T-helper 2 cell (primary cell): Measurements from ENCODE around the gene TCP1.
"Not testable (repeated sequence)": the region's sequence is repeated elsewhere in the genome, so short reads cannot be mapped to it uniquely, and the experiment has no call there.

ENCODE experiments used
- DNase-seq, 5 experiments: peaks; one replicate each; pipeline versions ENCODE4 v3.0.0 to v3.0.0-alpha.2; 2012 to 2022

Gene TCP1

DNA sequence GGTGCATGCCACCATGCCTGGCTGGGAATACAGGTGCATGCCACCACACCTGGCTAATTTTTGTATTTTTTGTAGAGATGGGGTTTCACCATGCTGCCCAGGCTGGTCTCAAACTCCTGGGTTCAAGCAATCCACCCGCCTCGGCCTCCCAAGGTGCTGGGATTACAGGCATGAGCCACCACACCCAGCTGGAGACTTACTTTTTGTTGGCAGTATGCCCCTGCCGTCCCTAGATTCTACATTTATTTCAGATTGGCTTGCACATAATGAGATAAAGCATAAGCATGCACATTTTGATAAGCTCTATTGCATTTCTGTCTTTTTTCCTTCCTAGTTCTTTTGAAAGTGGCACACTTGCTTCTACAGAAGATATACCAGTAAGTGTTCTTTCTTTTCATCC, 27.4 kb upstream of the TCP1 start:
- DNase-seq: not testable (repeated sequence)

DNA sequence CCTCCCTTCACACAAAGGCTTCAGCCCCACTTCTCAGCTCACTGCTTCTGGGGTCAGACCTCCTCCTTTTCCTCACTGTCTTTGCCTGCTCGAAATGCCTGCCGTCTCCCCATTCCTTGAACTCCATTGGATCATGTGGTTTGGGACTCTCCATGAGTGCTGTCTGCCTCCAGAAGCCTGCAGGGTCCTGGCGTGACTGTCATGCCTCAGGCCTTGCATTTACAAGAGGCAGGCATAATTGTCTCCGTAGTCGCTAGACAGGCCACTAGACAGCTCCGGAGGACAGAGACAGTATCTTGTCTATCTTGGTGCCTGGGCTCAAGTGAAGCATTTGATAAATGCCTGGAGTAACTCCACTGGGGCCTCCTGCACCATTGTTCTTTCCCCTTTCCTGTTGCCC, 26.0 kb upstream of the TCP1 start:
- no peak for DNase-seq

DNA sequence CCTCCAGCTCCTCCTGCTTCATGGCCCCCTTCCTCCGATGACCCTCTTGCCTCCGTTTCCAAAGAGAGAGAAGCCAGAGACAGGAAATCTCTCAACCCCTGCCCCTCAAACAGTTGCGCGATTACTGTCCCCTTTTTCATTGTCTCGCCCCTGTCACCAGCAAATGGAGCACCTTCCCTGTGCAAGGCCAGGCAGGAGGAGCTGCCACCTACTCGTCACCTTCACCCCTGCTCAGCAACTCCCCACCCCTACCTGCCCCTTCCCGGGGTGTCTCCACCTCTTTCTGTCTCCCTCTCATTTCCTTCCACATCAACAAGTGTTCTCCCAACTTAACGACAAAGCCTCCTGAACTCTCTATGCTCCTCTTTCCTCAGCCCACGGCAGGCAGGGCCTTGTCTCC, 24.4 kb upstream of the TCP1 start:
- no peak for DNase-seq

DNA sequence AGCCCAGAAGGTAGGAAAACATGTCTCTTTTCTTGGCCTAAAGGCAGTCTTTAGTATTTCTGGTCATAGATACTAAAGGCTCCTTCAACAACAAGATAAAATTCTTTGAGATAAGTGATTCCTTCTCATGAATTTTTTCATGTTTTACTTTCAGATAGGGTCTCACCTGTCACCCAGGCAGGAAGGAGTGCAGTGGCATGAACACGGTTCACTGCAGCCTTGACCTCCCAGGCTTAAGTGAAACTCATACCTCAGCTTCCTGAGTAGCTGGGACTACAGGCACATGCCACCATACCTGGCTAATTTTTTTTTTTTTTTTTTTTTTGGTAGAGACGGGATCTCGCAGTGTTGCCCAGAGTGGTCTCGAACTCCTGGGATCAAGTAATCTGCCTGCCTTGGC, 19.7 kb upstream of the TCP1 start:
- DNase-seq: no peak

DNA sequence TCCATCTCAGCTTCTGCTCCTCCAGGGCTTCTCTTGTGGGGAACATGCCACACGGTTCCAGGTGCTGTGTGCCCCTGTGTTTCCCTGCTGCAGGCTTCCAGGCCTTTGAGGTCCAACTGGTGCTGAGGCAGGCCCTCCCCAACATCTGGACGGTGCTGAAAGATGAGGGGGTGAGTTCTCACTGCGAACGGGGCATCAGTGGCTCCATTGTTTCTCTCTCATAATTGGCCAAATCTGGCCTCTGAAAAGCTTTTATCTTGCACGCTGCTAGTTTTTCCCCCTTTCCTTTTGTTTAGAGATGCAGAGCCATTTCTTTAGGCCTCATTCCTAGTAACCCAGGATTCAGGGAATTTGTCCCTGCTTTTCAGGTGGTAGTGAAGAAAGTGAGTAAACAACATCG, 19.2 kb upstream of the TCP1 start:
- no peak for DNase-seq

DNA sequence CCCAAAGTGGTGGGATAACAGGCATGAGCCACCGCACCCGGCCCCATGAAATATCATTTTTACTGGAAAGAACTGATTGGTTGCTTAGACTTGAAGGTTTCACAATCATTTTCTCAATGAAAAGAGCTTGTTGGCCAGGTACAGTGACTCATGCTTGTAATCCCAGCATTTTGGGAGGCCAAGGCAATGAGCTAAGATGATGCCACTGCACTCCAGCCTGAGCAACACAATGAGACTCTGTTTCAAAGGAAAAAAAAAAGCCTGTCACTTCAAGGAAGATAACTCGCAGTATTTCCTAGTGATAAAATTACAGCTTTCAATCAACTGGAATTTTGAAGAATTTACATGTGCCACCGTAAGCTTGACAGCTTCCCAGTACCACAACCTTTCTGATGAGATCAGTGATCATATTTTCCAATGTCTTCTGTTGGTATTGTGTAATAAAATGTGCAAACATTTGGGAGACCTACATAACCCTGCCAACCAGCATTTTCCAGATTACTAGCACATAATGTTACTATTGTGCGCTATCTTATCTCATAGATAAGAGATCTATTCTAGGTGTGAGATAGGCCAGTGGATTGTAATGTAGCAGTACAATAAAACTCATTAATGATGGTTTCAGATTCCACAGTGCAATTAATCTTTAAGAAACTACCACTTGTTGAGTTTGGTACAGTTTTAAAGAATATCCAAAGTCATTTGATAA, 17.9 kb upstream of the TCP1 start:
- DNase-seq: no peak

DNA sequence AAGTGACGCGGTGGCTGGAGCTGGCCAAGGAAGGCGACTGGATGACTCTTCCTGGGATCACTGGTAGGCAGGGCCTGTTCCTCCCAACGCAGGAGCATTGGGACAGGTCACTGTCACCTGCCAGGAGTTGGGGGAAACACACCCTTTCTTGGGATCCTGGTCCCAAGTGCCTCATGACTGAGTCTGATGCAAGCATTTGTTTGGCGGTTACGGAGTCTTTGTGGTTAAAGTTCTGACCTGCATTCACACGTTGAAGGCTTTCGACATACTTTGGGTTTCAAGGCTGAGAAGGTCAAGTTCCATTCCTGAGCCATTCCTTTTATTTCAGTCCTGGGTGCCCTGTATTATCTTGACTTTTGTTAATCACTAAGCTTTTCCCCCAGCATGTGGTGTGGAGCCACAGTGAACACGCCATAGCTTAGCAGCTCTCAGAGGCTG, 16.6 kb upstream of the TCP1 start:
- no peak for DNase-seq

DNA sequence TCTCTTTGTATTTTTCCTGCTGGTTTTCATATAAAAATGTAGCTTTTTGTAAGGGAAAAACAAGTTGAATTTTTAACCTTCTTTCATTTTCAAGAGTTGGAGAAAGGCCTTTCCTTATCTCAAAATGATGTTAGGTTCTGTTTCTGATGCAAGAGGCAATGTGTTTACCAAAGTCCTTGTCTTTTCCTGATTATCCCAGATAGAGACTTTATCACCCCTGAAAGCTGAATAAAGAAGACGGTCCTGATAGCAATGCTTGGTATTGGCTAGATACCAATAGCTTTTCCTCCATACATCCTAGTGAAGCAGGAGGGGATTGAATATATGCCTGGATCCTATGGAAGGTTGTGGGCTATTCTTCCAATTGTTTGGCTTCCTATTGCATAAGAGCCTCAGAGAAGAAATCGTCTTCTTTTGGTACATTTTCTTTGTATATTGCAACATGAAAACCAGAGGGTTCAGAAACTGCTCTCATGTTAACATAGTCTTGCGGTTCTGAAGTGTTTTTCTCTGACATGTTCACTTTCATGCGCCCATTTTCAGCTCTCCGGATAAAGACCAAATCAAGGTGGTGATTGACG, 16.1 kb upstream of the TCP1 start:
- DNase-seq: no peak

DNA sequence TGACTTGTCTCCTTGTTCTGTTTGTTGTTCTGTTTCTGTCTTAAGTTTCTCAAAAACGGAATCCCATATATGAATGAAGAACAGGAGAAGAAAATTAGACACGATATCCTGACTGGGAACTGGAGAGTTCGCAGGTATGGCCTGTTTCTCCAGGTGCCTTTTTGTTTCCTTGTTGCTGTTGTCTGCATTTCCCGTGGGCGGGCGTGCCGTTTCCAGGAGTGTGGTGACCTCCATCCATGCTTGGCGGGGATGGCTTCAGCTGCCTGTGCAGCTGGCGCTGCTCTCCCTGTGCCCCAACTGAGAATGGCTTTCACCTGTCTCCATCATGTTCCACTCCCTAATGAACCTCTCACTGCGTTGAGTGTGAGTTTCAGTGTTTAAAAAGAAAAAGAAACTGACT, 15.1 kb upstream of the TCP1 start:
- no peak for DNase-seq

DNA sequence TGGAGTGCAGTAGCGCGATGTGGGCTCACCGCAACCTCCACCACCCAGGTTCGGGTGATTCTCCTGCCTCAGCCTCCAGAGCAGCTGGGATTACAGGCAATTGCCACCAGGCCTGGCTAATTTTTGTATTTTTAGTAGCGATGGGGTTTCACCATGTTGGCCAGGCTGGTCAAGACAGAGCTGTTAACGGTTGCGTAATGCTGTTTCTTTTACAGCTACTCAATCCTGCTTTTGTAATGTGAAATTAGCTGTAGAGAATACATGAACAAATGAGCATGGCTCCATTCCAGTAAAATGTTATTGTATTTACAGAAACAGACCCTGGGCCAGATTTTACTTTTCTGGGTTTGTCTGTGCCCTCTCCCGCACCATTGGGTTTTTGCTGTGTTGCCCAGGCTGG, 12.5 kb upstream of the TCP1 start:
- DNase-seq: no peak

DNA sequence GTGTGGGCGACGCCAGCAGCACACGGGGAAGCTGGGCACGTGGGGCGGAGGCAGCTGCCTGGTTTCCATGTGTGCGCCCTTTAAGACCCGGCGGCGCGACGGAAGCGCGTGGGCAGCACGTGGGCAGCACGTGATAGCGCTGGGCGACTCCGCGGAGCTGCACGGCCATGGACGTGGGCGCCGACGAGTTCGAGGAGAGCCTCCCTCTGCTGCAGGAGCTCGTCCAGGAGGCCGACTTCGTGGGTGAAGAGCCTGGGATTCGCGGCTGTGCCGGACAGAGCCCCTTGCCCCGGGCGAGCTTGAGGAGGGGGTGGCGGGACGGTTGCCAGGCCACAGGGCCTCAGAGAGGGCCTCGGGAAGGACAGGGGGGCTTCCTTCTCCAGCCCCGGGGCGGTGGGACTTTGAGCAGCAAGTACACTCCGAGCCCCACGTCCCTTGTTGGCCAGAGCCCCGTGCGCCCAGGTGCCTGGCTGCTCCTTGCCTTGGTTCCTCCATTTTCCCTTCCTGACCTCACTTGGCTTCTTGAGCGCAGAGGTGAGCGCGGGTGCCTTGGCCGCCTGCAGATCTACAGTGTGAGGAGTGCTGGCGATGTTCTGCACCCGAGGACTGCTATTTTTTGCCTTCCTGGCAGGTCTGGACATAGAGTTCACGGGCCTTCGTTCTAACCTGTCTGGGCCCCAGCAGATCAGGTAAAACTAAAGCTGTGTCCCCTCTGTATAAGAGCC, 10.9 kb upstream of the TCP1 start, which contains the start of gene PNLDC1:
Gene PNLDC1 (plus strand): TSS at position 136 of the 725 bp plus-strand sequence. CDS start 32 bp downstream, at position 168.
- no peak for DNase-seq

DNA sequence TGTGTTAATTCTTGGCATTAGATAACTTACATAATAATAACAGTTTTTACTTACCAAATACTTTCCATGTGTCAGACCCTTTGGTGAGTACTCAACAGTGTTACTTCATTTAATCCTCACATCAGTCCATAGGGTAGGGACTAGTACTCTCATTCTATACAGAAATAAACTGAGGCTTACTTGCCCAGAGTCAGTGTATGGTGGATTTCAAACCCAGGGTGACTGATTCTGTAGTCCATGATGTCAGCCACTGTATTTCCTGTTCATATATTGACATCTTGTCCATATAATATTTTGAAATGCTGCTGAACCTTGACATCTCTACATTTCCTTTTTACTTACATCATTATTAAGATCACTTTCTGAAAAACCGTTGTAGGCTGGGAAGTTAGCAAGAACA, 8.2 kb upstream of the TCP1 start:
- no peak for DNase-seq

DNA sequence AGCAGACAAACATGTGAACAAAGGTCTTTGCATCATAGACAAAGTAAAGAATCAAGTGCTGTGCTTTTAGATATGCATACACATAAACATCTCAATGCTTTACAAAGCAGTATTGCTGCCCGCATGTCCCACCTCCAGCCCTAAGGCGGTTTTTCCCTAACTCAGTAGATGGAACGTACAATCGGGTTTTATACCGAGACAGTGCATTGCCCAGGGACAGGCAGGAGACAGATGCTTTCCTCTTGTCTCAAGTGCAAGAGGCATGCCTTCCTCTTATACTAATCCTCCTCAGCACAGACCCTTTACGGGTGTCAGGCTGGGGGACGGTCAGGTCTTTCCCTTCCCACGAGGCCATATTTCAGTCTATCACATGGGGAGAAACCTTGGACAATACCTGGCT, 5.6 kb upstream of the TCP1 start:
- DNase-seq: not testable (repeated sequence)

DNA sequence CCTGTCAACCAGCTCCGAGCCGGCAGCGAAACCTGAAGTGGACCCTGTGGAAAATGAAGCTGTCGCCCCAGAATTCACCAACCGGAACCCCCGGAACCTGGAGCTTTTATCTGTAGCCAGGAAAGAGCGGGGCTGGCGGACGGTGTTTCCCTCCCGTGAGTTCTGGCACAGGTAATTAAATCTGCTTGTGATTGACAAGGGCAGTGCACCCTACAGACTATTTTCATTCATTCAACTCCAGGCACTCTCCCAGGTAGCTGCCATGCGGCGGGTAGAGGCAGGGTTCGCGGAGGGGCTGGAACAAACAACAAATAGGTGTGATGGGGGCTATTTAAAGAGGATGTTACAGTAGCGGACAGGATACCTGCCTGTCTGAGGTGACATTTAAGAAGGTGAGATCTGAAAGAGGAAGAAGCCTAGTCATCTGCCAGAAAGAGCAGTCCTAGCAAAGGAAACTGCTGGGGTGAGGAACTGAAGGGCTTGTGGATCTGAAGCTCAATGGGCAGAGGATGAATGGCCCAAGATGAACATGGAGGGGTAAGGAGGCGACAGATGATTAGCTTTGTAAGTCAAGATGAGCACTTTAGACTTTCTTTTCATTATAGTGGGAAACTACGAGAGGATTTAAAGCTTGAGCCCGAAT, 1.7 kb upstream of the TCP1 start:
- DNase-seq: peak in 1 of 5 experiments; percentile 10

DNA sequence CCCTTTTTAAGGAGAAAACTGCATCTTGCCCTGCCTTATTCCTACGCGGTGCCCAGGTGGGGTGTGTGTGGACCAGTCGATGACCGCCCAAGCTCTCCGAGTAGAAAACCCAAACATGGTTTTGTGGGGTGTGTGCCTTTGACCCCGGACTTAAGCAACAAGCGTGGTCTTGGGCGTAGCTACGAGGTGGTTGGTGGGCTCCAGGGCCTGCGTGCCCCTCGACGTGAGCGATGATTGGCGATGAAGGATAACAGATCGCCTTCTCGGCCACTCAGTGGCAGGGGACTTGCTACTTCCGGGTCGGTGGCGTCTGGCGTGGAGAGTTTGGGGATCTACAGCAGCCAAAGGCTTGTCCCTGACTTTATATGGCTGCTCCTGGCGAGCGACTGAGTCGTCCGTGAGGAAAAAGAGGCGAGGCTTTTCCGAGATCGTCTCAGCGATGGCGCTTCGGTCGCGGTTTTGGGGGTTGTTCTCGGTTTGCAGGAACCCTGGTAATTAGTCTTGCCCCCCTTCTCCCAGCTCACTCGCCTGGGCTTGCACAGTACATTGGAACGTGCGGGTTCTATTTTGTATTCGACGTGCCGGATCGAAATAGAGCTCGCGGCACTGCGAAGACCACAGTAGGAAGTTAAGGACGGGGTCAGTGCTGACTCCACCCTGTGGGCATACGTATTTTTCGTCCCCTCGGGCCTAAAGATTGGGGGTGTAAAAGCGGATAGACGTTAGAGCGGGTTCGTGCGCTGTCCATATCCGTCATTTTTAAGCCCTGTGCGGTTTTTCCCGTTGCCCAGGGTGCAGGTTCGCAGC, 950 bp upstream of the TCP1 start, which contains the start of gene MRPL18:
Gene MRPL18 (plus strand): TSS at position 319 of the 807 bp plus-strand sequence. CDS start 121 bp downstream, at position 440.
- DNase-seq: peak; percentile 63 to 99 (median 83)

DNA sequence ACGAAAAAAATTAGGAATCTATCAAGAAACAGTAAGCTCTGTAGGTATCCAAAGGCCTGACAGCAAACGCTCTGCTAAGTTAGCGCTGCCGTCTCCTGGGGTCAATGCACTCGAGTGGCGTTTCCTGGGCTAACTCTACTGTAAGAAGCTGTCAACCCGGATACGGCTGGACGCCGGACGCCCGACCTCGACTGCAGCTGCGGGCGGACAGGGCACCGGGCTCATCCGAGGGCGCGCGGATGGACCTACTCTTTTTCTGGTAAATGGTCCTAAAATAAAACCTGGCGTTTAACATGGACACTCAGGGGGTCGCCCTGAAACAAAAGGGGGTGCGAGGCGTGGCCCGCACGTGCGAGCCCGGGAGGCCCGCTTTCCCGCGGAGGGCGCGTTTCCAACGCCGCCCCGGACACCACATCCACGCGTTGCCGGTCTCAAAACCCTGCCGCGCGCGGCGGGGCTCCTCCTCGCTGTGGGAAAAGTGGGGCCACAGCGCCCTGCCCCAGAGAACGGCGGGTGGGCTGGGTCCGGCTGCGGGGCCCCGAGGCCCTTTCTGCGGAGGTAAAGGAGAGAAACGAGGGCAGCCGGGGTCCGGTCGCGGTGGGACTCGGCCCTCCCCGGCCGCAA, 537 bp downstream of the TCP1 start:
- DNase-seq: peak in 3 of 5 experiments; percentile 16 to 31 (median 19)

DNA sequence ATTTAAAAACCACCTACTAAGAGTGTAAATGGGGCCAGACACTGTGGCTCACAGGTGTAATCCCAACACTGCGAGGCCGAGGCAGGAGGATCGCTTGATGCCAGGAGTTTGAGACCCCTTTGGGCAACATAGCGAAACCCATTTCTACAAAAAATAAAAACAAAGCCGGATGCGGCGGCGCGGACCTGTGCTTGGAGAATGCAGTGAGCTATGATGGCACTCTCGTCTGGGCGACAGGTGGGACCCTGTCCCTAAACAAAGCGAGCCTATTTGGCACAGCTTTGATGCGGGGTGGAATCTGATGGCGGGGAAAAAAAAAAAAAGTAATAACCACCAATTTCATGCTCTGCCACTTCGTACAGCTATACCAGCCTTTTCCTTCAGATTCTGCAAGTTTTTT, 1.1 kb downstream of the TCP1 start:
- DNase-seq: peak in 2 of 5 experiments; percentile 3 to 54

DNA sequence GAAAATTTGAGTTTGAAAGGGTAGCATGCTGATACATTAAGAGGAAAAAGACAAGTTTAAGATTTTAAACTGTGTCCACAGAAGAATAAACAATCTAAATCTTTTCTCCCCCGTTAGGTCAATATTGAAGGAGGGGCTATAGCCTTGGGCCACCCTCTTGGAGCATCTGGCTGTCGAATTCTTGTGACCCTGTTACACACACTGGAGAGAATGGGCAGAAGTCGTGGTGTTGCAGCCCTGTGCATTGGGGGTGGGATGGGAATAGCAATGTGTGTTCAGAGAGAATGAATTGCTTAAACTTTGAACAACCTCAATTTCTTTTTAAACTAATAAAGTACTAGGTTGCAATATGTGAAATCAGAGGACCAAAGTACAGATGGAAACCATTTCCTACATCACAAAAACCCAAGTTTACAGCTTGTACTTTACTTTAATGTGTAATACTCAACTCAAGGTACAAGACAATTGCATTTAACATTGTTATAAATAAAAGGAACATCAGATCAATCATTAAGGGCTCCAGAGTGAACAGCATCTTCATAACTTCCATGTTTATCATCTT, 10.8 kb downstream of the TCP1 start:
- DNase-seq: no peak

DNA sequence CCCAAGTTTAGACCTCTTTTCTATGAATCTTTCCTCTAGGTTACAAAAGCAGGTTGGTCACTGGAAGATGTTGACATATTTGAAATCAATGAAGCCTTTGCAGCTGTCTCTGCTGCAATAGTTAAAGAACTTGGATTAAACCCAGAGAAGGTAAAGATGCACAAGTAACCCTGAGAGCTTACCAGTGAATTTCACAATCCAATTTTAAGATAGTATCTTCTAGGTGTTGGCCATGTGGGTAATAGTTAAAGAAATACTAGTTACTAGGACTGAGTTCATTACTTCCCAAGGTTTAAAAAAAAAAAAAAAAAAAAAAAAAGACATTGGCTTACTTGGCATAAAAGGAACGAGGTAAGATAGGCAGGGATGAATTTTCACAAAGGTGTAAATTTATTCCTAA, 11.3 kb downstream of the TCP1 start:
- DNase-seq: no peak

DNA sequence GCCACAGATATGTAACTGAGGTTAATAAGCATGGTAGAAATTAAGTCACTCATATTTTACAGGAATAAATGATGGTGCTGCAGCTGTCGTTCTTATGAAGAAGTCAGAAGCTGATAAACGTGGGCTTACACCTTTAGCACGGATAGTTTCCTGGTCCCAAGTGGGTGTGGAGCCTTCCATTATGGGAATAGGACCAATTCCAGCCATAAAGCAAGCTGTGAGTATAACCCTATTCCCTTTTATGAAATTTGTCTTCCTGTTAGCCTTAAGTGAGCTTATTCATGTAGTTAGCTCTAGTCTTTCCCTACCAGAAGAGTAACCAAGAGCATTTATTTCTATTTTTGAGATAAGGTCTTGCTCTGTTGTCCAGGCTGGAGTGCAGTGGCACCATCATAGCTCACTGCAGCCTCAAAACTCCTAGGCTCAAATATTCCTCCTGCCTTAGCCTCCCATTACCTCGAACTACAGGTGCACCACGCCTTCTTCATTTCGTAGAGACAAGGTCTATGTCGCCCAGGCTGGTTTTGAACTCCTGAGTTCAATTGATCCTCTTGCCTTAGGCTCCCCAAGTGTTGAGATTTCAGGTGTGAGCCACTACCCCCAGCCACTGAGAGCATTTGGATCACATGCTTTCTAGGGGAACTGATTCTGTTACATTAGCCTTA, 12.0 kb downstream of the TCP1 start:
- no peak for DNase-seq

DNA sequence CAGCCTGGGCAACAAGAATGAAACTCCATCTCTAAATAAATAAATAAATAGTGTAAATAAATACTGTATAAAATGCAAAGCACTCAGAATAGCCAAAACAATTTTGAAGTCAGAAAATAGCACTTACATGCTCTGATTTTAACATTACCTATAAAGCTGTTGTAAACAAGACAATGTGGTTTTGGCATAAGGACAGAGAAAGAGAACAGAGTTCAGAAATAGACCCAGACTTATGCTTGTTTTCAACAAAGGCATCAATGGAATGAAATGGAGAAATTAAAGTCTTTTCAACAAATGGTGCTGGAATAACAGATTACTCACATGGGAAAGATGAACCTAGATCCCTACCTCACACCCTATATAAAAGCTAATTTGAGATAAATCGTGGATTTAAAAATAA, 17.2 kb downstream of the TCP1 start:
- DNase-seq: no peak
